Keratinocyte (primary cell): Measurements from ENCODE around the gene ADARB2. TPM values are rescaled to one million over a fixed set of nuclear protein-coding genes. Genes with fewer than 3 reads are reported as not detected.

Experiments
- DNase-seq: peaks from one replicate; pipeline ENCODE4 v3.0.0-alpha.2; 2011; ENCODE audit warnings: low read depth, missing footprints, low spot score
- FAIRE-seq: peaks from 2 replicates; lab custom pipeline; 2011; peaks lifted over from hg19 to GRCh38; lab: Jason Lieb, UNC
- H2AFZ ChIP-seq: 2 replicates; pipeline ENCODE4 v1.6.0; 2012; ENCODE audit warnings: low read length, control low read depth, inconsistent platforms; ENCODE audit not compliant: control insufficient read depth
- H3K27ac ChIP-seq: 2 replicates; pipeline ENCODE4 v1.5.1; 2011; ENCODE audit warnings: low read length; ENCODE audit not compliant: control insufficient read depth, insufficient read depth
- H3K27me3 ChIP-seq: 3 replicates; pipeline ENCODE4 v1.6.0; 2011; ENCODE audit warnings: low read length; ENCODE audit not compliant: control insufficient read depth, insufficient read depth; ENCODE audit errors: extremely low read depth
- H3K36me3 ChIP-seq, 2 experiments: 2 replicates in 1 of 2; 3 replicates in 1 of 2; pipeline ENCODE4 v1.5.1; 2011; ENCODE audit warnings: low read length in 2 of 2, mild to moderate bottlenecking in 1 of 2; ENCODE audit not compliant: control insufficient read depth in 2 of 2, insufficient read depth in 2 of 2; ENCODE audit errors: extremely low read depth in 1 of 2
- H3K4me1 ChIP-seq: 3 replicates; pipeline ENCODE4 v1.5.1; 2011; ENCODE audit warnings: low read length; ENCODE audit not compliant: control insufficient read depth, insufficient read depth; ENCODE audit errors: extremely low read depth
- H3K4me2 ChIP-seq: 3 replicates; pipeline ENCODE4 v1.6.0; 2011; ENCODE audit warnings: low read depth, low read length; ENCODE audit not compliant: control insufficient read depth, insufficient read depth; ENCODE audit errors: extremely low read depth
- H3K4me3 ChIP-seq, 3 experiments: fragments of 200-600 bp in 1 of 3; sonication (generic) in 1 of 3; 2 replicates in 2 of 3; 3 replicates in 1 of 3; pipeline ENCODE4 v1.5.1; 2011 to 2016; ENCODE audit warnings: low read length in 3 of 3, mild to moderate bottlenecking in 3 of 3, control low read depth in 2 of 3, inconsistent platforms in 1 of 3, low read depth in 1 of 3, mixed read lengths in 1 of 3, mixed run types in 1 of 3, moderate library complexity in 1 of 3; ENCODE audit not compliant: control insufficient read depth in 2 of 3, insufficient read depth in 2 of 3; ENCODE audit errors: extremely low read depth in 1 of 3
- H3K79me2 ChIP-seq: 2 replicates; pipeline ENCODE4 v1.6.0; 2012; ENCODE audit warnings: low read length; ENCODE audit not compliant: control insufficient read depth, insufficient read depth
- H3K9ac ChIP-seq: 3 replicates; pipeline ENCODE4 v1.6.0; 2011; ENCODE audit warnings: low read length; ENCODE audit not compliant: control insufficient read depth, insufficient read depth; ENCODE audit errors: extremely low read depth
- H3K9me1 ChIP-seq: 3 replicates; pipeline ENCODE4 v1.6.0; 2011; ENCODE audit warnings: low read length; ENCODE audit not compliant: control insufficient read depth, insufficient read depth; ENCODE audit errors: extremely low read depth
- H3K9me3 ChIP-seq: 2 replicates; pipeline ENCODE4 v1.5.1; 2012; ENCODE audit warnings: low read depth, low read length; ENCODE audit not compliant: control insufficient read depth
- H4K20me1 ChIP-seq: 3 replicates; pipeline ENCODE4 v1.6.0; 2011; ENCODE audit warnings: low read length; ENCODE audit not compliant: control insufficient read depth, insufficient read depth; ENCODE audit errors: extremely low read depth
- EZH2 ChIP-seq: IDR thresholded peaks from one replicate; pipeline ENCODE4 v1.6.1; 2012; ENCODE audit warnings: inconsistent platforms, mild to moderate bottlenecking, low read length, moderate library complexity
- dilution Hi-C: fragments of 300-500 bp; cut with MboI; formaldehyde crosslinking; loops from one replicate; pipeline ENCODE4 v1.7.0; 2020; ENCODE audit warnings: low sequenced_read_pairs; ENCODE audit not compliant: extremely low pct_ligation_motif_present
- polyA plus RNA-seq, 5 experiments: library from polyadenylated mRNA; depleted of rRNA in 3 of 5; stranded (reverse) in 3 of 5; stranded (forward) in 1 of 5; unstranded in 1 of 5; fragments of >200 nt; gene quantifications; 1 replicate in 1 of 5; 2 replicates in 3 of 5; 3 replicates in 1 of 5; pipeline versions ENCODE4 v1.2.1 to v1.2.3, GENCODE V29; 2011 to 2012; ENCODE audit warnings: missing spikeins in 2 of 5, low read depth in 1 of 5, low replicate concordance in 1 of 5
- TF ChIP-seq, protein P1 (sequence below), 3 experiments: IDR thresholded peaks in 1 of 3; conservative IDR thresholded peaks in 1 of 3; optimal IDR thresholded peaks in 1 of 3; 2 replicates in 2 of 3; 3 replicates in 1 of 3; pipeline versions ENCODE3 to v1.5.1; 2011; ENCODE audit warnings: low read length in 3 of 3, mild to moderate bottlenecking in 3 of 3, moderate library complexity in 2 of 3, control low read depth in 1 of 3, inconsistent platforms in 1 of 3; ENCODE audit not compliant: insufficient read depth in 2 of 3; ENCODE audit errors: extremely low read depth in 1 of 3

ADARB2 gene
- polyA plus RNA-seq, 1 donor (not counting 4 experiments of a cell fraction or from before 2014, with no cell fraction given), result not detected

DNA sequence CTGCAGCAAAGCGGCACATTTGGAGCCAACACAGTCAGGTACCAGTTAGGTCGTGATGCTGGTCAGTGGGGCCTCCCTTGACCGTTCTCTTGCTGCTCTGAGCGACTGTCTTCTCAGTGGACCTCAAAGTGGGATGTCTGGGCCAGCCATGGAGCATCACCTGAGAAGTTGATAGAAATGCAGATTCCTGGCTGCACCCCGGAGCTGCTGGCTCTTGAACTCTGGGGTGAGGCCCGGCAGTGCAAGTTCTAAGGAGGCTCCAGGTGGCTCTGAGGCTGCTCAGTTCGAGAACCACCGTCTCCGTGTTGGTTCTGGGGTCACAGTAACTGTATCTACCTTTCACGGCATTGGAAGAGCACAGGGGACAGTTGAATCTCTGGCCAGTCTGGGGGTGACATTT is 533.6 kb downstream of the ADARB2 start:
- no peaks in the 10 kb centered on the region for H3K9me1 ChIP-seq
- H3K27ac ChIP-seq, result no peak overlapping the region
- peaks cover 2% of the 10 kb centered on the region for H3K9me3 ChIP-seq
- no peak overlapping the region for H3K9ac ChIP-seq
- no peaks in the 10 kb centered on the region for H3K27me3 ChIP-seq
- H3K4me2 ChIP-seq, result no peak overlapping the region
- no peaks in the 10 kb centered on the region for H3K4me1 ChIP-seq
- TF ChIP-seq EZH2, result no peak
- TF ChIP-seq, protein P1, sequence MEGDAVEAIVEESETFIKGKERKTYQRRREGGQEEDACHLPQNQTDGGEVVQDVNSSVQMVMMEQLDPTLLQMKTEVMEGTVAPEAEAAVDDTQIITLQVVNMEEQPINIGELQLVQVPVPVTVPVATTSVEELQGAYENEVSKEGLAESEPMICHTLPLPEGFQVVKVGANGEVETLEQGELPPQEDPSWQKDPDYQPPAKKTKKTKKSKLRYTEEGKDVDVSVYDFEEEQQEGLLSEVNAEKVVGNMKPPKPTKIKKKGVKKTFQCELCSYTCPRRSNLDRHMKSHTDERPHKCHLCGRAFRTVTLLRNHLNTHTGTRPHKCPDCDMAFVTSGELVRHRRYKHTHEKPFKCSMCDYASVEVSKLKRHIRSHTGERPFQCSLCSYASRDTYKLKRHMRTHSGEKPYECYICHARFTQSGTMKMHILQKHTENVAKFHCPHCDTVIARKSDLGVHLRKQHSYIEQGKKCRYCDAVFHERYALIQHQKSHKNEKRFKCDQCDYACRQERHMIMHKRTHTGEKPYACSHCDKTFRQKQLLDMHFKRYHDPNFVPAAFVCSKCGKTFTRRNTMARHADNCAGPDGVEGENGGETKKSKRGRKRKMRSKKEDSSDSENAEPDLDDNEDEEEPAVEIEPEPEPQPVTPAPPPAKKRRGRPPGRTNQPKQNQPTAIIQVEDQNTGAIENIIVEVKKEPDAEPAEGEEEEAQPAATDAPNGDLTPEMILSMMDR (optimal IDR thresholded peaks at IDR 0.05 in 1 of 3, IDR thresholded peaks at IDR 0.05 in 1 of 3, conservative IDR thresholded peaks at IDR 0.05 in 1 of 3; ENCODE audit: extremely low read depth in 1 of 3, insufficient read depth in 2 of 3, low read length in 3 of 3), result no peak
- H4K20me1 ChIP-seq, result no peaks in the 10 kb centered on the region
- H3K4me3 ChIP-seq, result no peak overlapping the region
- no peaks in the 10 kb centered on the region for H3K79me2 ChIP-seq
- H2AFZ ChIP-seq, result no peak overlapping the region
- dilution Hi-C loops, result no loop called here
- DNase-seq (no peak), FAIRE-seq (no peak)
- no peaks in the 10 kb centered on the region for H3K36me3 ChIP-seq

DNA sequence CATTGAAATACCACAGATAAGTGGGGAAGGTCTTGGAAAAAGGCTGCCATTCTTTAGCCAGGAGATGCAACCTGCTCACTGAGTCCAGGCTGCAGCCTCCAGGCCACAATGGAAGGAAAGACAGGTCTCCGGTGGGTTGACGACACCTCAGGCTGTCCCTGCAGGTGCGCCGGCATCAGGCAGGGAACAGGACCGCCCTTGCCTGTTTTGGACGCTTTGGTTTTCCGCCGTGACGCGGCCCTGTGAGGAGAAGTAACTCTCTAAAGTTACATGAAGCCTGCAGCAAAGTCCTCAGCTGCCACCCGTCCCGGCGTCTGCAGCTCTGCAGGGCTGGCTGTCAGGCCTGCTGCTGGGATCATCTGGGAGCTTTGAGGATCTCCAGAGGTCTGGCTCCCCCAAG is 534.1 kb downstream of the ADARB2 start:
- H3K9me1 ChIP-seq, result no peaks in the 10 kb centered on the region
- H3K4me2 ChIP-seq, result no peak overlapping the region
- no peak overlapping the region for H3K4me3 ChIP-seq
- H3K9me3 ChIP-seq, result peaks cover 2% of the 10 kb centered on the region
- H3K27ac ChIP-seq, result no peak overlapping the region
- H4K20me1 ChIP-seq, result no peaks in the 10 kb centered on the region
- DNase-seq, result no peak
- no peak overlapping the region for H2AFZ ChIP-seq
- no peaks in the 10 kb centered on the region for H3K4me1 ChIP-seq
- no peak overlapping the region for H3K9ac ChIP-seq
- dilution Hi-C loops, result no loop called here
- no peaks in the 10 kb centered on the region for H3K36me3 ChIP-seq
- H3K79me2 ChIP-seq, result no peaks in the 10 kb centered on the region
- no peak for TF ChIP-seq EZH2
- TF ChIP-seq, protein P1 (optimal IDR thresholded peaks at IDR 0.05 in 1 of 3, IDR thresholded peaks at IDR 0.05 in 1 of 3, conservative IDR thresholded peaks at IDR 0.05 in 1 of 3; ENCODE audit: extremely low read depth in 1 of 3, insufficient read depth in 2 of 3, low read length in 3 of 3), result no peak
- H3K27me3 ChIP-seq, result no peaks in the 10 kb centered on the region
- no peak for FAIRE-seq
